Body of pancreas (tissue), 4 donors: ENCODE results near the gene BABAM2.

Experiments
- CTCF ChIP-seq, 7 experiments: fragments of 450-650 bp in 4 of 7; fragments of 200-600 bp in 3 of 7; sonication (generic) in 3 of 7; IDR thresholded peaks; one replicate each; pipeline ENCODE4 v1.5.1; 2016 to 2019; ENCODE audit warnings: antibody characterized with exemption in 7 of 7
- POLR2A ChIP-seq, 3 donors: fragments of 450-650 bp; IDR thresholded peaks; one replicate each; pipeline ENCODE4 v1.6.1; 2016; ENCODE audit warnings: antibody characterized with exemption in 3 of 3, mild to moderate bottlenecking in 2 of 3

- TF ChIP-seq CTCF (IDR thresholded peaks at IDR 0.05) (no peak), POLR2A (IDR thresholded peaks at IDR 0.05) (no peak)
Observed at GRCh38 chr2:28216331-28216730, 325.8 kb downstream of the BABAM2 start.
